Transverse colon (tissue), 4 donors: Measurements from ENCODE around the gene SPTBN4. TPM values are rescaled to one million over a fixed set of nuclear protein-coding genes. Genes with fewer than 3 reads are reported as not detected.
A peak's percentile ranks its signal among the peaks of the same experiment; 100 is the strongest.

Source experiments
- DNase-seq: peaks from one replicate; pipeline ENCODE4 v3.0.0-alpha.2; 2019
- H3K27ac ChIP-seq, 4 donors: fragments of 200-600 bp; sonication (generic); 2 replicates each; pipeline ENCODE4 v1.5.1; 2016 to 2018; ENCODE audit warnings: inconsistent platforms in 4 of 4
- H3K27me3 ChIP-seq: fragments of 200-600 bp; sonication (generic); 2 replicates; pipeline ENCODE4 v1.5.1; 2017; ENCODE audit warnings: inconsistent platforms
- H3K36me3 ChIP-seq, 4 donors: fragments of 200-600 bp; sonication (generic); 2 replicates each; pipeline ENCODE4 v1.5.1; 2017 to 2019; ENCODE audit warnings: inconsistent platforms in 4 of 4
- H3K4me1 ChIP-seq, 4 donors: fragments of 200-600 bp; sonication (generic); 2 replicates each; pipeline ENCODE4 v1.5.1; 2017 to 2020; ENCODE audit warnings: inconsistent platforms in 4 of 4
- H3K4me3 ChIP-seq, 4 donors: fragments of 200-600 bp; sonication (generic); 1 replicate in 1 of 4; 2 replicates in 3 of 4; pipeline versions ENCODE4 v1.5.1 to v1.6.1; 2017 to 2019; ENCODE audit warnings: inconsistent platforms in 4 of 4
- H3K9me3 ChIP-seq, 2 donors: fragments of 200-600 bp; sonication (generic); 2 replicates each; pipeline ENCODE4 v1.5.1; 2017 to 2019; ENCODE audit warnings: inconsistent platforms in 2 of 2
- CTCF ChIP-seq, 5 experiments: fragments of 200-600 bp in 3 of 5; fragments of 450-650 bp in 2 of 5; sonication (generic) in 3 of 5; IDR thresholded peaks; 1 replicate in 2 of 5; 2 replicates in 3 of 5; pipeline ENCODE4 v1.5.1; 2016 to 2017; ENCODE audit warnings: antibody characterized with exemption in 5 of 5, inconsistent platforms in 3 of 5, mild to moderate bottlenecking in 2 of 5, moderate library complexity in 1 of 5
- EP300 ChIP-seq: sonication (generic); formaldehyde crosslinking; IDR thresholded peaks from one replicate; pipeline ENCODE4 v1.6.1; 2017; ENCODE audit warnings: antibody characterized with exemption, low read depth
- POLR2A ChIP-seq: fragments of 450-650 bp; IDR thresholded peaks from one replicate; pipeline ENCODE4 v1.6.1; 2016; ENCODE audit warnings: antibody characterized with exemption, mild to moderate bottlenecking, moderate library complexity
- POLR2AphosphoS5 ChIP-seq, 3 donors: sonication (generic); formaldehyde crosslinking; IDR thresholded peaks; one replicate each; pipeline ENCODE4 v1.6.1; 2016; ENCODE audit warnings: antibody characterized with exemption in 3 of 3
- WGBS, 2 donors: methylation state at CpG; one replicate each; pipeline ENCODE4 v1.1.5; 2018; ENCODE audit warnings: low coverage in 1 of 2; 5-methylcytosine and 5-hydroxymethylcytosine counted together
- in situ Hi-C, 4 donors: fragments of 200-750 bp; cut with MboI; loops; one replicate each; pipeline versions ENCODE4 v1.15.0 to v1.15.1; 2017; ENCODE audit warnings: low sequenced_read_pairs in 3 of 4, low pct_ligation_motif_present in 1 of 4, low pct_unique_long_range_greater_than_20kb in 1 of 4
- intact Hi-C: fragments of 100-400 bp; cut with DNase I; formaldehyde crosslinking; loops from one replicate; pipeline ENCODE4 v1.15.1; 2023; ENCODE audit warnings: low total_unique reads
- total RNA-seq, 4 donors: library from RNA; depleted of rRNA; stranded (reverse); fragments of >200 nt; gene quantifications; one replicate each; pipeline ENCODE4 v1.1.0, GENCODE V29; 2016

Gene SPTBN4
- total RNA-seq, 4 donors from 2014 or later, result under 0.01 to 1.5 (median 0.99) TPM

GRCh38 chr19:40607311-40608239 is 140.8 kb downstream of the SPTBN4 start:
- Histone ChIP-seq H3K27ac (peak overlapping the region; percentile 90 to 96 (median 91)), H3K4me3 (no peak overlapping the region), H3K36me3 (no peaks in the 10 kb centered on the region), H3K9me3 (no peaks in the 10 kb centered on the region), H3K27me3 (no peaks in the 10 kb centered on the region), H3K4me1 (peaks cover 40 to 87% (median 81%) of the 10 kb centered on the region in 4 donors)
- TF ChIP-seq POLR2A (peak; percentile 3), POLR2AphosphoS5 (IDR thresholded peaks at IDR 0.05) (peak in 2 of 3 donors; percentile 31 to 35), EP300 (peak; percentile 30), CTCF (IDR thresholded peaks at IDR 0.05) (no peak)
- in situ Hi-C loops (no loop called here), intact Hi-C loops (no loop called here)
- peak; percentile 84 for DNase-seq
- WGBS, 2 donors, result 47 to 55% methylated on average over 2 to 31 of the region's 31 CpGs

GRCh38 chr19:40608240-40608621 is 141.4 kb downstream of the SPTBN4 start:
- H3K27ac ChIP-seq, result peak overlapping the region; percentile 90 to 96 (median 91)
- in situ Hi-C loops, result no loop called here

GRCh38 chr19:40608957-40609356 is 142.2 kb downstream of the SPTBN4 start:
- no peaks in the 10 kb centered on the region for H3K36me3 ChIP-seq
- no peaks in the 10 kb centered on the region for H3K27me3 ChIP-seq
- peaks cover 31 to 86% (median 73%) of the 10 kb centered on the region in 4 donors for H3K4me1 ChIP-seq
- peak overlapping the region in 2 of 4 donors; percentile 41 to 54 for H3K4me3 ChIP-seq
- no peak for TF ChIP-seq EP300
- TF ChIP-seq POLR2A, result no peak
- no peak for TF ChIP-seq POLR2AphosphoS5 (IDR thresholded peaks at IDR 0.05)
- TF ChIP-seq CTCF (IDR thresholded peaks at IDR 0.05), result no peak
- H3K9me3 ChIP-seq, result no peaks in the 10 kb centered on the region
- in situ Hi-C loops, result no loop called here
- intact Hi-C loops, result no loop called here
- 69 to 80% methylated on average over 4 of the region's 4 CpGs for WGBS, 2 donors
- no peak for DNase-seq
- H3K27ac ChIP-seq, result peak overlapping the region; percentile 88 to 91 (median 90)

More at GRCh38 chr19:40608240-40608621, 141.4 kb downstream of the SPTBN4 start:
- WGBS, 2 donors, result 88% methylated on average over 13 of the region's 14 CpGs; no CpG with 5 or more reads in 1 of the 2 donors
- intact Hi-C loops, result no loop called here
- no peaks in the 10 kb centered on the region for H3K9me3 ChIP-seq
- no peak for DNase-seq
- H3K36me3 ChIP-seq, result no peaks in the 10 kb centered on the region
- H3K4me3 ChIP-seq, result no peak overlapping the region
- no peak for TF ChIP-seq CTCF (IDR thresholded peaks at IDR 0.05)
- peaks cover 34 to 83% (median 76%) of the 10 kb centered on the region in 4 donors for H3K4me1 ChIP-seq
- H3K27me3 ChIP-seq, result no peaks in the 10 kb centered on the region

GRCh38 chr19:40609561-40610395 is 143.0 kb downstream of the SPTBN4 start:
- H3K27ac ChIP-seq, result peak overlapping the region; percentile 88 to 91 (median 90)
- WGBS, 2 donors, result 5% methylated on average over 35 of the region's 50 CpGs; no CpG with 5 or more reads in 1 of the 2 donors
- DNase-seq, result peak; percentile 97
- H3K4me1 ChIP-seq, result peaks cover 26 to 84% (median 70%) of the 10 kb centered on the region in 4 donors
- H3K27me3 ChIP-seq, result no peaks in the 10 kb centered on the region
- H3K4me3 ChIP-seq, result peak overlapping the region; percentile 28 to 54 (median 36)
- no peaks in the 10 kb centered on the region for H3K36me3 ChIP-seq
- TF ChIP-seq EP300 (no peak), POLR2A (peak; percentile 87), POLR2AphosphoS5 (IDR thresholded peaks at IDR 0.05) (peak; percentile 71 to 86 (median 86))
- H3K9me3 ChIP-seq, result no peaks in the 10 kb centered on the region
- in situ Hi-C loops (no loop called here), intact Hi-C loops (no loop called here)
